ENCODE data around the gene FNDC3A.
"Not testable (repeated sequence)": the region's sequence is repeated elsewhere in the genome, so short reads cannot be mapped to it uniquely, and the experiment has no call there.

FNDC3A gene

GRCh38 chr13:49125964-49126524 lies 150.3 kb downstream of the FNDC3A start:
- DNase-seq: no peak

GRCh38 chr13:49132479-49133002 lies 156.8 kb downstream of the FNDC3A start:
- DNase-seq: no peak

- DNase-seq: no peak
Observed at GRCh38 chr13:49134305-49134704, 158.6 kb downstream of the FNDC3A start.

GRCh38 chr13:49137138-49137643 lies 161.5 kb downstream of the FNDC3A start:
- not testable (repeated sequence) for DNase-seq

- DNase-seq: no peak
Observed at GRCh38 chr13:49140910-49141611, 165.3 kb downstream of the FNDC3A start.

- no peak for DNase-seq
Observed at GRCh38 chr13:49146950-49147355, 171.2 kb downstream of the FNDC3A start.

GRCh38 chr13:49148405-49148804 lies 172.7 kb downstream of the FNDC3A start:
- no peak for DNase-seq

- DNase-seq: not testable (repeated sequence)
Observed at GRCh38 chr13:49157955-49158584, 182.4 kb downstream of the FNDC3A start.

- DNase-seq: not testable (repeated sequence)
Observed at GRCh38 chr13:49163162-49163561, 187.4 kb downstream of the FNDC3A start.

- DNase-seq: no peak
Observed at GRCh38 chr13:49164712-49165111, 189.0 kb downstream of the FNDC3A start.

- no peak for DNase-seq
Observed at GRCh38 chr13:49165798-49166752, 190.4 kb downstream of the FNDC3A start.

GRCh38 chr13:49171359-49171758 lies 195.6 kb downstream of the FNDC3A start:
- no peak for DNase-seq

GRCh38 chr13:49183672-49184325 lies 208.1 kb downstream of the FNDC3A start:
- no peak for DNase-seq

GRCh38 chr13:49184621-49185020 lies 208.9 kb downstream of the FNDC3A start:
- DNase-seq: no peak

GRCh38 chr13:49185264-49185663 lies 209.6 kb downstream of the FNDC3A start:
- DNase-seq: no peak

GRCh38 chr13:49190901-49191300 lies 215.2 kb downstream of the FNDC3A start:
- DNase-seq: no peak

GRCh38 chr13:49206641-49207040 lies 230.9 kb downstream of the FNDC3A start:
- no peak for DNase-seq

GRCh38 chr13:49208619-49209018 lies 232.9 kb downstream of the FNDC3A start:
- no peak for DNase-seq

- no peak for DNase-seq
Observed at GRCh38 chr13:49210114-49210513, 234.4 kb downstream of the FNDC3A start.

GRCh38 chr13:49210669-49211068 lies 235.0 kb downstream of the FNDC3A start:
- DNase-seq: no peak

- DNase-seq: no peak
Observed at GRCh38 chr13:49213539-49213938, 237.8 kb downstream of the FNDC3A start.
